Measurements from ENCODE around the gene RNF175. TPM values are rescaled to one million over a fixed set of nuclear protein-coding genes. Genes with fewer than 3 reads are reported as not detected.

Gene RNF175
- total and polyA plus RNA-seq, 7 donors = 0.26 to 1.8 (median 0.99) TPM; not detected in 4

DNA sequence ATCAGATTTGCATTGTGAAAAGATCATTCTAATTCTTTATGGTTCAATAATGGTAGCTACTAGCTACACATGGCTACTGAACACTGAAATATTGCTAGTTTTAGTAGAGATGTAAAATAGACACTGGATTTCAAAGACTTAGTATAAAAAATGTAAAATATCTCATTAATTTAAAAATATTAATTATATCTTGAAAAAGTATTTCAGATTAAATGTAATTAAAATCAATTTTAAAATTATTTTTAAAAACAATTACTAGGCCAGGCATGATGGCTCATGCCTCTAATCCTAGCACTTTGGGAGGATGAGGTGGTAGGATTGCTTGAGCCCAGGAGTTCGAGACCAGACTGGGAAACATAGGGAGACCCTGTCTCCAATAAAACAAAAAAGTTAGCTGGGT is 96.2 kb downstream of the RNF175 start:
- H3K4me3 ChIP-seq = no peak overlapping the region
- no peaks in the 10 kb centered on the region for H3K9me3 ChIP-seq
- no peak for TF ChIP-seq EP300 (IDR thresholded peaks at IDR 0.05)
- no peak for TF ChIP-seq POLR2A (IDR thresholded peaks at IDR 0.05)
- TF ChIP-seq POLR2AphosphoS5 (IDR thresholded peaks at IDR 0.05) = no peak
- TF ChIP-seq, protein P1, sequence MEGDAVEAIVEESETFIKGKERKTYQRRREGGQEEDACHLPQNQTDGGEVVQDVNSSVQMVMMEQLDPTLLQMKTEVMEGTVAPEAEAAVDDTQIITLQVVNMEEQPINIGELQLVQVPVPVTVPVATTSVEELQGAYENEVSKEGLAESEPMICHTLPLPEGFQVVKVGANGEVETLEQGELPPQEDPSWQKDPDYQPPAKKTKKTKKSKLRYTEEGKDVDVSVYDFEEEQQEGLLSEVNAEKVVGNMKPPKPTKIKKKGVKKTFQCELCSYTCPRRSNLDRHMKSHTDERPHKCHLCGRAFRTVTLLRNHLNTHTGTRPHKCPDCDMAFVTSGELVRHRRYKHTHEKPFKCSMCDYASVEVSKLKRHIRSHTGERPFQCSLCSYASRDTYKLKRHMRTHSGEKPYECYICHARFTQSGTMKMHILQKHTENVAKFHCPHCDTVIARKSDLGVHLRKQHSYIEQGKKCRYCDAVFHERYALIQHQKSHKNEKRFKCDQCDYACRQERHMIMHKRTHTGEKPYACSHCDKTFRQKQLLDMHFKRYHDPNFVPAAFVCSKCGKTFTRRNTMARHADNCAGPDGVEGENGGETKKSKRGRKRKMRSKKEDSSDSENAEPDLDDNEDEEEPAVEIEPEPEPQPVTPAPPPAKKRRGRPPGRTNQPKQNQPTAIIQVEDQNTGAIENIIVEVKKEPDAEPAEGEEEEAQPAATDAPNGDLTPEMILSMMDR (IDR thresholded peaks at IDR 0.05) = no peak
- 85 to 91% methylated on average over 1 of the region's 1 CpG for WGBS, 2 donors
- DNase-seq = no peak
- H3K36me3 ChIP-seq = no peaks in the 10 kb centered on the region
- H3K27ac ChIP-seq = no peak overlapping the region
- H3K27me3 ChIP-seq = no peaks in the 10 kb centered on the region
- H3K4me1 ChIP-seq = peaks cover 0 to 3% (median 0%) of the 10 kb centered on the region in 4 donors
- intact Hi-C loops (cut with DNase I) = no loop called here

DNA sequence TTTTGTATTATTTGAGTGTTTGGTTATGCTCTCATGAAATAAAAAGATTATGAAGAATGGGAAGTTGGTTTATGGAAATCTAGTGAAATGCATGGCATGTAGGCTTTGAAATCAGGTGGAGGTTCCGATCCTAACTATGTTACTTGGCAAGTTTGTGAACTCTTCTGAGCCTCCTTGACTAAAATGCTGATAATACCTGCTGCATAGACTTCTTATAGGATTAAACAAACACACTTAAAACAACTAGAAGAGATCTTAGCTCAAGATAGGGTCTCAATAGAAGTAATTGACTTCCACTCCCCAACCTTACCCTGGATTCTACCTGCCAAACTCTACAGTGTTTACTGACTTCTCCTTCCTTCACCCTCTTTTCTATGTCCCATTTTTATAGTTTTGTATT is 97.9 kb downstream of the RNF175 start:
- H3K27ac ChIP-seq = peak overlapping the region in 2 of 4 donors; percentile 8 to 23
- H3K36me3 ChIP-seq = no peaks in the 10 kb centered on the region
- TF ChIP-seq POLR2AphosphoS5 (IDR thresholded peaks at IDR 0.05) (no peak), EP300 (IDR thresholded peaks at IDR 0.05) (no peak), POLR2A (IDR thresholded peaks at IDR 0.05) (no peak)
- TF ChIP-seq, protein P1 (IDR thresholded peaks at IDR 0.05) = no peak
- no peaks in the 10 kb centered on the region for H3K9me3 ChIP-seq
- H3K4me1 ChIP-seq = peaks cover 0 to 3% (median 0%) of the 10 kb centered on the region in 4 donors
- intact Hi-C loops (cut with DNase I) = no loop called here
- no peak overlapping the region for H3K4me3 ChIP-seq
- WGBS, 2 donors = 85 to 98% methylated on average over 1 of the region's 1 CpG
- no peaks in the 10 kb centered on the region for H3K27me3 ChIP-seq
- no peak for DNase-seq

DNA sequence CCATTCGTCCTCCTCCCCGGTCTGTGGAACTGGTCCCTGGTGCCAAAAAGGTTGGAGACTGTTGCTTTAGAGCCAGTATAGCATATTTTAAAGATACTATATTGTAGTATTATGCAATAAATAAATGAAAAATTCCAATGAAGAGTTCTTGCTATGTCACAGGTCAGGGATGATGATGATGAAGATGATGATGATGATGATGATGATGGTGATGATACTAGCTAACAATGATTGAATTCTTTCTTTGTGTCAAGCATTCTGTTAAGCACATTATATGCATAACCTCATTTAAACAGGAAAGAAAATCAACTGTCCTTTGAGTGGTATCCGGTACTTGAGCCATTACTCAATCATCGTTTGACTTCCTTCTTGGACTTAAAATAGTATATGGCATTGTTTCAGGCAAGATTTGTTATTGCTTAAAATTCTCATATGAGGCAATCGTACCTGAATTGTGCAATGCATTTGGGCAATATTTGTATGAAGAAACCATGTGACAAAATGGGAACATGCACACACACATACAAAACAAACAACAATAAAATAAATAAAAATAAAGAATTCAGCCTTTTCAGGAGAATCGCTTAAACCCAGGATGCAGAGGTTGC is 98.5 kb downstream of the RNF175 start:
- Histone ChIP-seq H3K36me3 (no peaks in the 10 kb centered on the region), H3K9me3 (no peaks in the 10 kb centered on the region), H3K4me3 (no peak overlapping the region), H3K4me1 (peaks cover 0 to 3% (median 0%) of the 10 kb centered on the region in 4 donors), H3K27ac (peak overlapping the region in 2 of 4 donors; percentile 22 to 41), H3K27me3 (no peaks in the 10 kb centered on the region)
- intact Hi-C loops (cut with DNase I) = no loop called here
- TF ChIP-seq POLR2A (IDR thresholded peaks at IDR 0.05) (no peak), POLR2AphosphoS5 (IDR thresholded peaks at IDR 0.05) (peak; percentile 36 to 71 (median 56)), EP300 (IDR thresholded peaks at IDR 0.05) (peak in 2 of 4 donors; percentile 74 to 83)
- DNase-seq = no peak
- 69 to 86% methylated on average over 6 of the region's 6 CpGs for WGBS, 2 donors

Other genes with a start within 250 kb of the RNF175 start
- 10 to 100 TPM; 10.2 to 25.0 (median 19.3) TPM for gene TLR2, start 75.7 kb downstream of the RNF175 start, total RNA-seq
- gene TLR2, start 75.7 kb downstream of the RNF175 start, polyA plus RNA-seq = 1 to 10 TPM; 4.3 to 8.3 (median 4.8) TPM
- gene SFRP2, start 29.1 kb upstream of the RNF175 start, total RNA-seq = 10 to 100 TPM; 12.1 to 64.8 (median 33.1) TPM
- 10 to 100 TPM in 1 of 3 donors, 1 to 10 TPM in 1, not detected in 1; 2.0 to 30.6 TPM for gene SFRP2, start 29.1 kb upstream of the RNF175 start, polyA plus RNA-seq

Measured in sigmoid colon (tissue), 7 donors.